HTR-8/SVneo (cell line): ENCODE measurements around the gene MCM7.

Source experiments
- DNase-seq: peaks from one replicate; pipeline ENCODE4 v3.0.0; 2011; ENCODE audit warnings: low spot score, mixed read lengths; ENCODE audit not compliant: insufficient read length
- FAIRE-seq: peaks from 2 replicates; lab custom pipeline; 2011; peaks lifted over from hg19 to GRCh38; lab: Jason Lieb, UNC

Gene MCM7

GRCh38 chr7:100079024-100079560 is 22.1 kb downstream of the MCM7 start:
- no peak for DNase-seq
- FAIRE-seq = no peak

GRCh38 chr7:100077205-100077604 is 24.0 kb downstream of the MCM7 start:
- DNase-seq (no peak), FAIRE-seq (no peak)

- DNase-seq (no peak), FAIRE-seq (no peak)
Observed at GRCh38 chr7:100075418-100075817, 25.8 kb downstream of the MCM7 start.

GRCh38 chr7:100074841-100075240 is 26.4 kb downstream of the MCM7 start:
- no peak for FAIRE-seq

GRCh38 chr7:100072462-100072861 is 28.7 kb downstream of the MCM7 start:
- DNase-seq = no peak
- no peak for FAIRE-seq

More at GRCh38 chr7:100074841-100075240, 26.4 kb downstream of the MCM7 start:
- DNase-seq = no peak

- FAIRE-seq (no peak), DNase-seq (no peak)
Observed at GRCh38 chr7:100071018-100071723, 30.0 kb downstream of the MCM7 start.

GRCh38 chr7:100069991-100070390 is 31.2 kb downstream of the MCM7 start:
- DNase-seq (no peak), FAIRE-seq (no peak)

- no peak for FAIRE-seq
- no peak for DNase-seq
Observed at GRCh38 chr7:100066953-100067352, 34.2 kb downstream of the MCM7 start.

- no peak for FAIRE-seq
Observed at GRCh38 chr7:100065452-100066186, 35.6 kb downstream of the MCM7 start.

GRCh38 chr7:100064162-100064561 is 37.0 kb downstream of the MCM7 start:
- DNase-seq = no peak

More at GRCh38 chr7:100065452-100066186, 35.6 kb downstream of the MCM7 start:
- DNase-seq = no peak

GRCh38 chr7:100063376-100063775 is 37.8 kb downstream of the MCM7 start:
- FAIRE-seq (no peak), DNase-seq (no peak)

More at GRCh38 chr7:100064162-100064561, 37.0 kb downstream of the MCM7 start:
- FAIRE-seq = no peak

GRCh38 chr7:100061518-100062193 is 39.5 kb downstream of the MCM7 start:
- DNase-seq (no peak), FAIRE-seq (no peak)

- DNase-seq (no peak), FAIRE-seq (no peak)
Observed at GRCh38 chr7:100059251-100059739, 41.9 kb downstream of the MCM7 start.

GRCh38 chr7:100057006-100057405 is 44.2 kb downstream of the MCM7 start:
- DNase-seq (no peak), FAIRE-seq (no peak)

GRCh38 chr7:100053215-100053614 is 48.0 kb downstream of the MCM7 start:
- FAIRE-seq (no peak), DNase-seq (peak; percentile 33)

- DNase-seq = no peak
- no peak for FAIRE-seq
Observed at GRCh38 chr7:100051611-100052010, 49.6 kb downstream of the MCM7 start.

- DNase-seq (peak; percentile 80), FAIRE-seq (no peak)
Observed at GRCh38 chr7:100049441-100050291, 51.5 kb downstream of the MCM7 start, which contains the start of gene ZSCAN21. Gene ZSCAN21 (plus strand): TSS chr7:100049774. CDS start chr7:100057007, 7,233 bp downstream.

- FAIRE-seq (no peak), DNase-seq (no peak)
Observed at GRCh38 chr7:100048680-100049079, 52.5 kb downstream of the MCM7 start.

GRCh38 chr7:100044718-100045117 is 56.5 kb downstream of the MCM7 start:
- DNase-seq (no peak), FAIRE-seq (no peak)
